IPS-15b (cell line): ENCODE data around the gene LCORL.
"Not testable (repeated sequence)": the region's sequence is repeated elsewhere in the genome, so short reads cannot be mapped to it uniquely, and the experiment has no call there.

Source experiments
- H3K27me3 ChIP-seq: one replicate; pipeline ENCODE4 v1.6.1; 2013; ENCODE audit warnings: low read length; ENCODE audit not compliant: control insufficient read depth, insufficient read depth
- H3K36me3 ChIP-seq: one replicate; pipeline ENCODE4 v1.6.1; 2013; ENCODE audit warnings: low read length; ENCODE audit not compliant: control insufficient read depth, insufficient read depth
- H3K4me1 ChIP-seq: one replicate; pipeline ENCODE4 v1.6.1; 2013; ENCODE audit warnings: mild to moderate bottlenecking, low read length; ENCODE audit not compliant: control insufficient read depth, insufficient read depth
- H3K4me3 ChIP-seq: one replicate; pipeline ENCODE4 v1.5.1; 2013; ENCODE audit warnings: low read depth, low read length
- H3K9ac ChIP-seq: one replicate; pipeline ENCODE4 v1.6.1; 2013; ENCODE audit warnings: low read depth, mild to moderate bottlenecking, low read length
- H3K9me3 ChIP-seq: one replicate; pipeline ENCODE4 v1.6.1; 2013; ENCODE audit warnings: mild to moderate bottlenecking, low read length; ENCODE audit not compliant: control insufficient read depth, insufficient read depth

The LCORL gene

DNA sequence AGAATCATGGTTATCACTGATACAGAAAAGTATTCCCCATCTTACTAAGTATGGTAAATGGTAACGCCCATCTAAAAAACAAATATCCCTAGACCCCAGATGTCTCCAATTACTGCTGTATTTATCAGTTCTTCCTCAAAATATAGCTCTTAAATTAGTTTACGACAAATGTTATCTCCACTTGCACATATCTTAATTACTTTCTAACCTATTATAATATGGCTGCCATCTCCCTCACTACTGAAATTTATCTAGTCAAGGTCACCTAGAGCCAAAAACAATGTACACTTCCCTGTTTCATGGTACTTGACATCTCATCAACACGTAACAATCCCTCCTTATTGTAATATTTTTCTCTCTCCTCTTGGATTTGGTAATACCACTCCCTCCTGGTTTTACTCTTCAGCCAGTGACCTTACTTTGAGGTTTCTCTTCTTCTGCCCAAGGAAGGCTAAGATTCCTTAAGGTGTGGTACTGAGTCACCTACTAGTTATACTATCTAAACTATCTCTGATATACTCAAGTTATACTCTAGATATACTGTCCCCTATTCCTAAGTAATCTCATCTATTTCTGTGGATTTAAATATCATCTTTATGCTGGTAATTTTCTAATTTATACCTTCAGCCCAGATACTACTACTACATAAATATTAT lies 8.6 kb downstream of the LCORL start:
- Histone ChIP-seq H3K4me1 (no peaks in the 10 kb centered on the region), H3K4me3 (no peak overlapping the region), H3K27me3 (no peaks in the 10 kb centered on the region), H3K36me3 (no peaks in the 10 kb centered on the region), H3K9ac (no peak overlapping the region), H3K9me3 (no peaks in the 10 kb centered on the region)

DNA sequence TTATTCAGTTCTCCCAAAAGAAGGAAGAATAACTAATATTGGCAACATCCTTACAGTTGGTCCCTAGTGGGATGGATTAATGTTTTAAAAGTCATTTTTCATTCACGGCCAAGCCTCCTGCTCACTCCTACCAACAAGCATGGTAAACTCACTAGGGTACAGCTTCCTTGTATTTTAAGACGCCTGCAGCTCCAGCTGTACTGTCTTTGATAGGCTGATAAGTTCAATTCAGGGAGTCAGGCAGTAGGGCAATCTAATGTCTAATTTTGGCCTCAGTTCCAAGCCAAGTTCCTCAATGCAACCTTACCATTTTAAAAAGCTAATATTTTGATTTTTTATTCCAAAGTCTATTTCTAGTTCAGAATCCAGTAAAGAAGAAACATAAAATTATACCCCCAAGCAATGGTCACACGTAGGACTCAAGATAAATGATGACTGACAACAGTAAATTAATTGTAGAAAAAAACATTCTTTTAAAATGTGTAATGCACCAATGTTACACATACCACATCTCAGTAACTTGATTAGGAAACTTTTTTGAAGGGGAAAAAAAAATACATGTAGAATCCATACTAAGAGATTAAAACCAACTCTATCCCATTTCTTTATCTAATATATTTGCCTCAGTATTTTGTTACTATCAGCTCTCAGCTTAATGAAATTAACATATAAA lies 9.3 kb downstream of the LCORL start:
- no peaks in the 10 kb centered on the region for H3K4me1 ChIP-seq
- H3K9ac ChIP-seq: no peak overlapping the region
- no peak overlapping the region for H3K4me3 ChIP-seq
- H3K27me3 ChIP-seq: no peaks in the 10 kb centered on the region
- H3K9me3 ChIP-seq: no peaks in the 10 kb centered on the region
- no peaks in the 10 kb centered on the region for H3K36me3 ChIP-seq

DNA sequence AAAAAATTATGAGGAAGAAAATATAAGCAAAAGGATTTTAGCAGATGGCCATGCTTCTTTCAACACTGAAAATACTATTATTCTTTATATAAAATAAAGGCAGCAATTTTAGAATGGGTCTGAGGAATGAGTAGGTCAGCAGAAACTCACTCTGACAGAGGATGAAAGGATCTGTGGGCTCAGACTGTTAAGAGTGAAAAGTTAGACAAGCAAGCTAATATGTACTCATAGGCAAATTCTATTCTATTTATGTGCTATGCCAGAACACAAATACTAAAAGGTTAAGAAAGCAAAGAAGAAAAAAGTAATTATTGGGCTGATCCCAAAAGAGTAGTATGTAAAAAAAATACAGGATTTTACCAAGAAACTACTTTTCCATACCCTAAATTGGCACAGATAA lies 13.9 kb downstream of the LCORL start:
- no peak overlapping the region for H3K4me3 ChIP-seq
- no peaks in the 10 kb centered on the region for H3K36me3 ChIP-seq
- H3K9me3 ChIP-seq: peaks cover 4% of the 10 kb centered on the region
- no peaks in the 10 kb centered on the region for H3K27me3 ChIP-seq
- no peak overlapping the region for H3K9ac ChIP-seq
- no peaks in the 10 kb centered on the region for H3K4me1 ChIP-seq

DNA sequence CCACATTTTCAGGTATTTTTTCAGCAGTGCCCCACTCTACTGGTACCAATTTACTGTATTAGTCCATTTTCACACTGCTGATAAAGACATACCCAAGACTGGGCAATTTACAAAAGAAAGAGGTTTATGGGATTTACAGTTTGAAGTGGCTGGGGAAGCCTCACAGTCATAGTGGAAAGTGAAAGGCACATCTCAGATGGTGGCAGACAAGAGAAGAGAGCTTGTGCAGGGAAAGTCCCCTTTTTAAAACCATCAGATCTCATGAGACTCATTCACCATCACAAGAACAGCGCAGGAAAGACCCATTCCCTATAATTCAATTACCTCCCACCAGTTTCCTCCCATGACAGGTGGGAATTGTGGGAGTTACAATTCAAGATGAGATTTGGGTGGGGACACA lies 15.1 kb downstream of the LCORL start:
- H3K27me3 ChIP-seq, H3K9ac ChIP-seq, H3K36me3 ChIP-seq, H3K4me3 ChIP-seq, H3K9me3 ChIP-seq, H3K4me1 ChIP-seq: not testable (repeated sequence)

DNA sequence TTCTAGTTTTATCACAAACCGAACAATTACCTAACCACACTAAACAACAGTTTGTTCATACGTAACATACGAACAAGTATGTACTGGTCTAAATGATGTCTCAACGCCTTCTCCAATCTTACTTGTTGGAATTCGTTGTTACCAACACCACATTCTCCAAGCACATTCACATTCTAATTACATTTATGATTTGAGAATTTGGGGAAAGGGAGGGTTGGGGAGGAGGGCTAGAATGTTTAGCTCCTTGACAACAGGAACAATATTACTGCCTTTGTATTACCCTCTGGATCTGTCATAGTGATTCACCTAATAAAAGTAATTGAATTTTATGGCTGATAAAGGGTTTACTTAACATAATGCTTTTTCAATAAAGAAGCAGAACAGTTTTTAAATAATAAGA lies 24.4 kb downstream of the LCORL start:
- Histone ChIP-seq H3K9me3 (no peaks in the 10 kb centered on the region), H3K4me3 (no peak overlapping the region), H3K27me3 (no peaks in the 10 kb centered on the region), H3K36me3 (no peaks in the 10 kb centered on the region), H3K9ac (no peak overlapping the region), H3K4me1 (peaks cover 3% of the 10 kb centered on the region)

DNA sequence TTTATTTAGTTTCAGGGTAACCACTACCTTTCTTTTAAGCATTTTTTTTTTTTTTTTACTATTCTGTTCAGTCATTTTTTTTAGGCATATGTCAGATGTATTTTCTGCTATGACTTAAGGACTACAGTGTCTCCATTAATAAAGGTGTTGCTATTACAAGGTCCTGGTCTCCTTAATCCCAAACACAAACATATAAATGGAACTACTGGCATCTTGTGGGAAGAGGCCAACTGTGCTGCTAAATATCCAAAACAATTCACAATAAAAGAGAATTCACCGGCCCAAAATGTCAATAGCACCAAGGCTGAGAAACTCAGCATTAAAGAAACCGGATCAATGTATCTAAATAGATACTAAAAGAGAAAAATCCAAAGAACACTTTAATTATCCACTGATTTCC lies 26.4 kb downstream of the LCORL start:
- Histone ChIP-seq H3K4me3 (no peak overlapping the region), H3K9ac (no peak overlapping the region), H3K9me3 (no peaks in the 10 kb centered on the region)

DNA sequence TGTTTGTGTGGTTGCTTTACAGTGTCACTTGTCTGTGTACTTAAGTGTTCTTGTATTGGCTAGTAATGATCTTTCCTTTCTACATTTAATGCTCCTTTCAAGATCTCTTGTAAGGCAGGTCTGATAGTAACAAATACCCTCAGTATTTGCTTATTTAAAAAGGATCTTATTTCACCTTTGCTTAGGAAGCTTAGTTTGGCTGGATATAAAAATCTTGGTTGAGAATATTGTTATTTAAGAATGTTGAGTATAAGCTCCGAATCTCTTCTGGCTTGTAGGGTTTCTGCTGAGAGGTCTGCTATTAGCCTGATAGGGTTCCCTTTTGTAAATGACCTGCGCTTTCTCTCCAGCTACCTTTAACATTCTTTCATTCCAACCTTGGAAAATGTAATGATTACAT lies 35.7 kb downstream of the LCORL start:
- Histone ChIP-seq H3K36me3 (no peaks in the 10 kb centered on the region), H3K9ac (no peak overlapping the region), H3K4me3 (no peak overlapping the region), H3K9me3 (no peaks in the 10 kb centered on the region), H3K27me3 (no peaks in the 10 kb centered on the region), H3K4me1 (no peaks in the 10 kb centered on the region)

More for the DNA sequence above, 26.4 kb downstream of the LCORL start:
- no peaks in the 10 kb centered on the region for H3K36me3 ChIP-seq
- peaks cover 3% of the 10 kb centered on the region for H3K4me1 ChIP-seq
- no peaks in the 10 kb centered on the region for H3K27me3 ChIP-seq

DNA sequence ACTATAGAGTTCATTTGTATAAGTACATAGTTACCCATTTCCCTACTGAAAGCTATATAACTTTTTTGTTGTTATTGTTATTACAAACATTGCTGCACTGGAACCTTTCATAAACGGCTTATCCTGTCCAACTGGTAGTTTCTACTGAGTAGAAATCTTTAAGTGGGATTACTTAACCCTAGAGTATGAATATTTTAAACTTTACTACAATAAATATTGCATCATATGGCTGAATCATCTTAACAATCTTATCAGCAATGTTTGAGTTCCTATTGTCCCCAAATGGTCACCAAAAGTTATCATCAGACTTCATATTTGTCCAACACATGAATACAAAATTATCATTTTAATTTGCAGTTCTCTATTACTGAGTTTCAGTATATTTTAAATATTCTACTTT lies 40.5 kb downstream of the LCORL start:
- H3K36me3 ChIP-seq: no peaks in the 10 kb centered on the region
- H3K9me3 ChIP-seq: no peaks in the 10 kb centered on the region
- no peak overlapping the region for H3K4me3 ChIP-seq
- no peak overlapping the region for H3K9ac ChIP-seq
- no peaks in the 10 kb centered on the region for H3K27me3 ChIP-seq
- H3K4me1 ChIP-seq: no peaks in the 10 kb centered on the region

DNA sequence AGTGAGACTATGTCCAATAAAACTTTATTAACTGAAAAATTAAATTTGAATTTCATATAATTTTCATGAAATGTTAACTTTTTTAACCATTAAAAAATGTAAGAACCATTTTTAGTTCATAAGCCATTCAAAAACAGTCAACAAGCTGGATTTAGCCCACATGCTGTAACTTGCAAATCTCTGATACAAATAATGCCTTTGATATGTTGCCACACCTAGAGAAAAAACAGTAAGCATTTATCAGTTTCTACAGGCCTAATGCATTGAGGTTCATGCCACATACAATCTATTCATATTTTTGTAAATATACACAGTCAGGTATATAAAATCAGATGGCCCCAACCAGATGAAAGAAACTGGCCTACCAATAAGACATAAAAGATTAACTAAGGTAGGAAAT lies 52.8 kb downstream of the LCORL start:
- H3K27me3 ChIP-seq: no peaks in the 10 kb centered on the region
- no peaks in the 10 kb centered on the region for H3K36me3 ChIP-seq
- no peak overlapping the region for H3K4me3 ChIP-seq
- no peak overlapping the region for H3K9ac ChIP-seq
- no peaks in the 10 kb centered on the region for H3K9me3 ChIP-seq
- H3K4me1 ChIP-seq: no peaks in the 10 kb centered on the region

DNA sequence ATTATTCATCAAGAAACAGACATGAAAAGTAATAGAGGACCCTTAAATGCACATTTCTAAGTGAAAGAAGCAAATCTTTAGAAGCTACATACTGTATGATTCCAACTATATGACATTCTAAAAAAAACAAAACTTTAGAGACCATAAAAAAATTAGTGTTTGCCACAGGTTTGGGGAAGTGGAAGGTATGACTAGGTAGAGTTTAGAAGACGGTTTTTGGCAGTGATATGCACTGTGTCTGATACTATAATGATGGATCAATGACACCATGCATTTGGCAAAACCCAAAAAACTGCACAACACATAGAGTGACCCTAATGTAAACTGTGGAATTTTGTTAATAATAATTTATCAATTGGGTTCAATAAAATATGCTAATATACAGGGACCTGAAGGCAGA lies 54.5 kb downstream of the LCORL start:
- H3K4me1 ChIP-seq: no peaks in the 10 kb centered on the region
- H3K36me3 ChIP-seq: no peaks in the 10 kb centered on the region
- H3K9me3 ChIP-seq: no peaks in the 10 kb centered on the region
- no peak overlapping the region for H3K4me3 ChIP-seq
- no peak overlapping the region for H3K9ac ChIP-seq
- no peaks in the 10 kb centered on the region for H3K27me3 ChIP-seq

DNA sequence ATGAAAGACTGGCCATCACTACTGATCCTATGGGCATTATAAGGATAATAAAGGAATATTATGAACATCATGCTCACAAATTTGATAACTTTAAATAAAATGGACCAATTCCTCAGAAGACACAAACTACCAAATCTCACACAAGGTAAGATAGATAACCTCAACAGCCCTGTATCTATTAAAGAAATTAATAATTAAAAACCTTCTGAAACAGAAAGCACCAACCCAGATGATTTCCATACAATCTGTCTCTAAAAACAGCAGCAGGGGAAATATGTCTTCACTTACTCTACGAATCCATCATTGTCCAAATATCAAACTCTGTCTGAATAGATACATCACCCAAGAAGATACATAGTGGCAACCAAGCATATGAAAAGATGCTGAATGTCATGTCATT lies 55.2 kb downstream of the LCORL start:
- no peaks in the 10 kb centered on the region for H3K27me3 ChIP-seq
- H3K4me1 ChIP-seq: no peaks in the 10 kb centered on the region
- H3K4me3 ChIP-seq: no peak overlapping the region
- no peaks in the 10 kb centered on the region for H3K36me3 ChIP-seq
- no peaks in the 10 kb centered on the region for H3K9me3 ChIP-seq
- no peak overlapping the region for H3K9ac ChIP-seq

DNA sequence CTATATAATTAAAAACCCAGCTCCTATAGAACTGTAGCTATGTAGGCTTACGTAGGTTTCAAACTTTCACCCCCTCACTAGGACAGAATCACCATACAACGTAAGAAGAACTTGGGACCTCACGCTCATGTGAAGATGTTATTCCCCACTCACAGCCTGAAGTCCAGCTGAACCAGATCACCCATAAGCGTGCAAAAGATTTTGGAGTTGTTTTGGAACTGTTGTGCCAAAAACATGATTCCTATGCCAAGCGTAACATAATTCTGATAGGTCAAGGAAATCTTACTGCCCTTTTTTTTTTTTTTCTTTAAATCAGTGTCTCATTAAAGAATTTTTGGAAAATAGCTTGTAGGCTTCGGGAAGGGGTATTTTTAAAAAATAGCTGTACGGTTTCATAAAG lies 57.0 kb downstream of the LCORL start:
- no peak overlapping the region for H3K4me3 ChIP-seq
- no peaks in the 10 kb centered on the region for H3K36me3 ChIP-seq
- H3K9me3 ChIP-seq: no peaks in the 10 kb centered on the region
- H3K4me1 ChIP-seq: no peaks in the 10 kb centered on the region
- no peaks in the 10 kb centered on the region for H3K27me3 ChIP-seq
- no peak overlapping the region for H3K9ac ChIP-seq
